Measurements from ENCODE around the gene PMS2. TPM values are rescaled to one million over a fixed set of nuclear protein-coding genes. Genes with fewer than 3 reads are reported as not detected.
"Not testable (repeated sequence)": the region's sequence is repeated elsewhere in the genome, so short reads cannot be mapped to it uniquely, and the experiment has no call there.

PMS2 gene, protein sequence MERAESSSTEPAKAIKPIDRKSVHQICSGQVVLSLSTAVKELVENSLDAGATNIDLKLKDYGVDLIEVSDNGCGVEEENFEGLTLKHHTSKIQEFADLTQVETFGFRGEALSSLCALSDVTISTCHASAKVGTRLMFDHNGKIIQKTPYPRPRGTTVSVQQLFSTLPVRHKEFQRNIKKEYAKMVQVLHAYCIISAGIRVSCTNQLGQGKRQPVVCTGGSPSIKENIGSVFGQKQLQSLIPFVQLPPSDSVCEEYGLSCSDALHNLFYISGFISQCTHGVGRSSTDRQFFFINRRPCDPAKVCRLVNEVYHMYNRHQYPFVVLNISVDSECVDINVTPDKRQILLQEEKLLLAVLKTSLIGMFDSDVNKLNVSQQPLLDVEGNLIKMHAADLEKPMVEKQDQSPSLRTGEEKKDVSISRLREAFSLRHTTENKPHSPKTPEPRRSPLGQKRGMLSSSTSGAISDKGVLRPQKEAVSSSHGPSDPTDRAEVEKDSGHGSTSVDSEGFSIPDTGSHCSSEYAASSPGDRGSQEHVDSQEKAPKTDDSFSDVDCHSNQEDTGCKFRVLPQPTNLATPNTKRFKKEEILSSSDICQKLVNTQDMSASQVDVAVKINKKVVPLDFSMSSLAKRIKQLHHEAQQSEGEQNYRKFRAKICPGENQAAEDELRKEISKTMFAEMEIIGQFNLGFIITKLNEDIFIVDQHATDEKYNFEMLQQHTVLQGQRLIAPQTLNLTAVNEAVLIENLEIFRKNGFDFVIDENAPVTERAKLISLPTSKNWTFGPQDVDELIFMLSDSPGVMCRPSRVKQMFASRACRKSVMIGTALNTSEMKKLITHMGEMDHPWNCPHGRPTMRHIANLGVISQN
- 10 to 100 TPM; 20.3 to 28.2 (median 22.4) TPM for polyA plus RNA-seq (ENCODE audit: insufficient read length in 4 of 4)

DNA sequence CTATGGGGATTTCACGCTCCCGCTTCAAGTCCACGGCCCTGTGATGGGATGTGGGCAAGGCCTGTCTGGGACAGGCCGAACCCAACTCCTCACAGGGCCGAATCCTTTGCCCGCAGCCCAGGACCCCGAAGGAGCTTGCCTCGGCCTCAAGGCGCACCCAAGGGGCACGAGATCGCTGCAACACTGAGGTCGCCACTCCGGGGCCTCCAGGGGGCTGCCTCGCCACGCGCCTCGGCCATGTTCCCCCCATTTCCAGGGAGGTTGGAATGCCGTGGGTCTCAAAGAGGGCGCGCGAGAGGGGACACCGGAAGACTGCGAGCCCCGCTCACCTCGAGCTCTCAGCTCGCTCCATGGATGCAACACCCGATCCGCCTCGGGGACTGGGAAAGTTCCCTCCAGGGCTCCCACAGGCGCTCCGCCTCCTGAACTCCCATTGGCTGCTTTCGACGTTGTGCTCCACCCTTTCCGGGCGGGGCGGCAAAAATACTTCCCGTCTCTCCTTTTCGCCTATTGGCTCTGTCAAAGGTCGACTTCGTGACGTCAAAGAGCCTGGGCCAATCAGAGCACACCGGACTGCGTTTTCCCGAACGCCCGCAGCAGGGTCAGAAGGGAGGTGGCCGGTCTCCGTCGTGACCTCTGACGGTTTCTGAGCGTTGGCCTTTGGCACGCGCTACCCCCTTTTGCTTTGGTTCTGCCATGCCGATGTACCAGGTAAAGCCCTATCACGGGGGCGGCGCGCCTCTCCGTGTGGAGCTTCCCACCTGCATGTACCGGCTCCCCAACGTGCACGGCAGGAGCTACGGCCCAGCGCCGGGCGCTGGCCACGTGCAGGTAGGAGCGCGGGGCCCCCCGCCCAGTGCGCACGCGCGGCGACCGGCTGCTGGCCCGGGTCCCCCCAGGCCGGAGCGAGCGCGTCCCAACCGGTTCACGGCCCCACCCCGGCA lies at the start of gene PMS2, which contains the start of gene AIMP2:
Gene PMS2 (minus strand): TSS at position 382 of the 944 bp plus-strand sequence. CDS start 30 bp downstream, at position 352.
Gene AIMP2 (plus strand): TSS at position 605 of the 944 bp plus-strand sequence. CDS start 92 bp downstream, at position 697.
- DNase-seq (ENCODE audit: low read depth in 4 of 4, low spot score in 3 of 4): peak; percentile 98 to 100 (median 99)

DNA sequence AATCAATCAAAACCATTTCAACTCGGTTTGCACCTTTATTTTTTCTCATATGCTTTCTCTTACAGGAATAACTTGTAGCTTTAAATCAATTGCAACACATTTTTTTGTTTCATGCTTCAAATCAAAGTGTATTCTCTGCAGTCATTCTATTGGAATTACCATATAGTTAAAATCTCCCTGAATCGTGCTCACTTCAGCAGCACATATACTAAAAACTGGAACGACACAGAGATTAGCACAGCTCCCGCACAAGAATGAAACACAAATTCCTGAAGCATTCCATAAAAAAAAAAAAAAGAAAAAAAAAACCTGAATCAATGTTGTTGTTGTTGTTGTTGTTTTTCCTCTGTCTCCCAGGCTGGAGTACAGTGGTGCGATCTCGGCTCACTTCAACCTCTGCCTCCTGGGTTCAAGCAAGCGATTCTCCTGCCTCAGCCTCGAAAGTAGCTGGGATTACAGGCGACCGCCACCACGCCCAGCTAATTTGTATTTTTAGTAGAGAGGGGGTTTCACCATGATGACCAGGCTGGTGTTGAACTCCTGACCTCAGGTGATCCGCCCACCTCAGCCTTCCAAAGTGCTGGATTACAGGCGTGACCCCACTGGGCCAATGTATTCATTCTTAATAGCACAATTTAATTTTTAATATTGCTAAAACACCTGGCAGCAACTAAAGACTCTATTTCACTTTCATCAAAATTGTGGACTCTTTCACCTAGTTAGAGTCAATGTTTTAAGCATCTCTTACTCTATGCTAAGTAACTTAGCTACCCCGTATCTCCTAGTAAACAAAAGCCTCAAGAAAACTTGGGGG lies 48.7 kb upstream of the PMS2 start:
- DNase-seq (ENCODE audit: low read depth in 4 of 4, low spot score in 3 of 4): no peak

DNA sequence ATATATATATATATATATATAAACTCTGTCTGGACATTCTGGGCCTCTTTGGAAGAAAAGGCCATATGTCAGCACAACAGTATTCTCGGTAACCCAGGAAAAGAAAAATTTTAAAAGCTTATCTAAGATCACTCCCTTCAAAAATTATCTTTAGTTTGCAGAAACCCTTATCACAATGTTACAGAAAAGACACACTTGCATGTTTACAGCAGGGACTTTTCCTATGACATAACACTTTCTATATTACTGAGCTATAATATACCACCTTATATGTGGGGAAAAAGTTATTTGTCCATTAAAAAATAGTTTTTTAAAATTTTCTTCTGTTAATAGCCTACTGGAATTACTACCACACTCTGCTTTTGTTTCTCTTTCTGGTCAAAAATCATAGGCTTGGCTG lies 47.8 kb upstream of the PMS2 start:
- no peak for DNase-seq (ENCODE audit: low read depth in 4 of 4, low spot score in 3 of 4)

DNA sequence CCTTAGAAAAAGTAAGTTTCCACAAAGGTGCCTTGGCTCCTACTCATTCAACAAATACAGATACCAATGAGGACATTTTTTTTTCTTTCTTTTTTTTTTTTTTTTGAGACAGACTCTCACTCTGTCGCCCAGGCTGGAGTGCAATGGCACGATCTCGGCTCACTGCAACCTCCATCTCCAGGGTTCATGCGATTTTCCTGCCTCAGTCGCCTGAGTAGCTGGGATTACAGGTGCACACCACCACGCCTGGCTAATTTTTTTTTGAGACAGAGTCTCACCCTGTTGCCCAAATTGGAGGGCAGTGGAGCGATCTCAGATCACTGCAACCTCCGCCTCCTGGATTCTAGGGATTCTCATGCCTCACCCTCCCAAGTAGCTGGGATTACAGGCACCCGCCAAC lies 42.3 kb upstream of the PMS2 start:
- DNase-seq (ENCODE audit: low read depth in 4 of 4, low spot score in 3 of 4): not testable (repeated sequence)

DNA sequence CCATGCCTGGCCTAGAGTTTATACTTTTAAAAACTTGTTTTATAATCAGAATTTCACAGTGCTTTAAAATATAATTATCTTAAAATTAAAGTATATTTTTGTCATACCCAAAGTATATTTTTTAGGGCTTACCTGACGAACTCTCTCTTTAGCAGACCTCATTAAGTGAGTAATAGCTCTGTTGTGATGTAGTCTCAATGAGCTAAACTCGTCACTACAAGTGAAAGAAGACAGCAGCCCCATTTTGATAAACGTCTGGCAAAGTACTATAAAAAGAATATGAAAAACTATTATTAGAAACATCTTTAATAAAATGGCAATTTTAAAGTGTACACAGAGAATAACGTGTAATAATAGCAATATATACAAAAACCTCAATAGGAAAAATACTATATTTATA lies 40.9 kb upstream of the PMS2 start:
- no peak for DNase-seq (ENCODE audit: low read depth in 4 of 4, low spot score in 3 of 4)

DNA sequence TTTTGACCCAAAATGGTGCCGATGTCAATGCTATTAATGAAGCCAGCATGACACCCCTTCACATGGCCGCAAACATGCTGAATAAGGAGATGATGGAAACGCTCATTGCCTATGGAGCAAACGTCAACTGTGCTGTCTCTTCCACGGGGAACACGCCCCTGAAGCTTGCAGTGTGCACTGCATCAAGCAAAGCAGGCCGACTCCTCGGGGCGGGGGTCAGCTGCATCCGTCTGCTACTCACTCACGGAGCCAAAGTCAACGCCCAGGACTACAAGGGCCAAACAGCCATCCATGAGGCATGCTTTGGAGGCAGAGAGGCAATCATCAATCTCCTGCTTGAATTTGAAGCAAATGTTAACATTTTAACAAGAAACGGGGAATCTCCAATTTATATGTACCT lies 26.8 kb upstream of the PMS2 start:
- DNase-seq (ENCODE audit: low read depth in 4 of 4, low spot score in 3 of 4): no peak

DNA sequence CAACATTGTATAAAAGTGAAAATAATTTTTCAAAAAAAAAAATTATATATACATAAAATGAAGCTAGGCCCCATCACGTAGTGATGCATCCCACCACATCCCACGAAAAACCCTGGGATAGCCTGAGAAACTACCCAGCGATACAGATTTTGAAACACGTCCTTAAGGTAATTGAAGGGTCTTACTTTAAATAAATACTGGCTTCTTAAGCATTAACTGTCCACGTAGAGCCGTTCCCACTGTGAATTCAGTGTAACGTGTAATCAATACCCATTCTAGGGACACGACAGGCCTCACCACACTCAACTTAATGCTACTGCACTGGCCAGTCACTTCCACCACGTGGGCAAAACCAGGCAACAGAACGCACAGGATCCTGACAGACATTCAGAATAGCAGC lies 26.3 kb upstream of the PMS2 start:
- DNase-seq (ENCODE audit: low read depth in 4 of 4, low spot score in 3 of 4): no peak

DNA sequence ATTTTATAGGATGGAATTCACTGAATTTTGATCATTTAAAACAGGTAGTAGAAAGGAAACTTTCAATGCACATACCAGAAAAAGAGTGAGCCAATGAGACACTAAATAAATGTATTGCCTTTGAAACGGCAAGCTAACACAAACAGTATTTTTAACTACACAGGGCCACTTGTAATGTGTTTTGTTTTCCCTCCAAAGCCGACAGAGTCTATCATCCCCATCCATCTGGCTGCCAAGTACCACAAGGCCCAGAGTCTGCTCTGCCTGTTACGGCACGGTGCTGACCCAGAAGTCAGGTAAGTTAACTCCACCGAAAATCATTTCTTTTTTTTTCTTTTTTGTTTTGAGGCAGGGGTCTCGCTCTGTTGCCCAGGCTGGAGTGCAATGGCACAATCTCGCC lies 23.8 kb upstream of the PMS2 start:
- DNase-seq (ENCODE audit: low read depth in 4 of 4, low spot score in 3 of 4): no peak

DNA sequence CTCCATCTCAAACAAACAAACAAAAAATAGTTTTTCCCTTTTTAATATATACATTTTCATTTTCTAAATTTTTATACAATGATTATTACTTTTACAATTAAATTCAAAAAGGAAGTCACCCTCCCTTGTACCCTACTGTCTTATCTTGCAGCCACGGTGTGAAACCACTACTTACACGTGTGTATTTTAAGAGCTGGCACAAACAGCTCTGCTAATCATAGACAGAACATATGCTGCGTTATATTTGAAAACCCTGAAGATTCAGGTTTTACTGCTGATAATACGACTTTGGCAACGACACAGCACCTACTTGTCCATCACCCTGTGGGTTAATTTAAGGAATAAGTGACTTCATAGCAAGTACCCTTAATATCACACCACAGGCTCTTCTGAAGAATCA lies 23.3 kb upstream of the PMS2 start:
- DNase-seq (ENCODE audit: low read depth in 4 of 4, low spot score in 3 of 4): no peak

DNA sequence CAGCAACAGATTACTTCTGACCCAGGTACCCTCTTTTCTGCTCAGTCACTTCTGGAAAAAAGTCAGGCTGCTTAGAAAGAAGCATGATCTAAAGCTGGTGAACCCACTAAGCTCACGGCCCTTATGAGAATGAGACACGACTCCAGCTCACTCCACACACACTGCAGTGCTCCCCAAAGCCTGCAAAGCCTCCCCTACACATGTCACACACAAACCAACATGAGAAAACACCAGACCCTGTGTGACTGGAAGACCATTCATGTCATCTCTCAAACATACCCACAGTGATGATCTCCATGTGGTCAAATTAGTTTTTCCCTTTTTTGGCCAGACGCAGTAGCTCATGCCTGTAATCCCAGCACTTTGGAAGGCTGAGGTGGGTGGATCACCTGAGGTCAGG lies 22.7 kb upstream of the PMS2 start:
- no peak for DNase-seq (ENCODE audit: low read depth in 4 of 4, low spot score in 3 of 4)

DNA sequence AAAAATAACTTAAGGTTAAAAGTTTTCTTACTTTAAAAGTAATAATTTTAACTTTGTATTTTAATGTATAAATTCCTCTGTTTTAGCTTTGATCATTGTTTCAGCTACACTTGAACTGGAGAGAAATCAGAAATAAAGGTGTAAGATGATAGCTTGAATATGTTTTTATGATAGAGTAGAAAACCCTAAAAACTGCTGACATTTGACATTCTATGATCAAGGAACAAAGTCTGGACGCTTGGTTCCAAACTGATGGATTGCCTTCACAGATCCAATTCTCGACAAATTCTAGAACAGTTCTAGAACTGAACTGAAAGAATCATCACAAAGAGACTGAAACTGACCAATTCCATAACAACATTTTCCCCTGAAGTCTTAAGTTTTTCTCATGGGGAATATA lies 22.1 kb upstream of the PMS2 start, which contains the start of gene ANKRD61:
Gene ANKRD61 (plus strand): TSS at position 389 of the 400 bp plus-strand sequence. CDS start 0 bp downstream, at position 389.
- DNase-seq (ENCODE audit: low read depth in 4 of 4, low spot score in 3 of 4): no peak

DNA sequence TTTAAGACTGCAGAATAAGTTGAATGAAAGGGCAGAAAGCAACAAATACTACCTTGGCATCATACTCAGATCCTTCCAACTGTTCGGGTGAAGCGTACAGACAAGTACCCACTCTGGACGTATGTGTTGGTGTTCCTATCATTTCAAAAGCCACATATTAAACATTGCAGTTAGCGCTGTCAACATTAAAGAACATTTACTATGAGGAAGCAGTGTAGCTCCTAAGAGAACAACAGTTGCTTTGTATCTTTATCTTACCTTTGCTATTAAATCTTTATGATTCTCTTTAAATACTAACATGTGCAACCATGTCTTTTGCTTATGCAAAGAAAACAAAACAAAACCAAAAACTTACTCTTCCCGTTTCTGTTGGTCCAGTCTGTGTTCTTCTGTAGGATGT lies 19.7 kb upstream of the PMS2 start:
- DNase-seq (ENCODE audit: low read depth in 4 of 4, low spot score in 3 of 4): no peak

DNA sequence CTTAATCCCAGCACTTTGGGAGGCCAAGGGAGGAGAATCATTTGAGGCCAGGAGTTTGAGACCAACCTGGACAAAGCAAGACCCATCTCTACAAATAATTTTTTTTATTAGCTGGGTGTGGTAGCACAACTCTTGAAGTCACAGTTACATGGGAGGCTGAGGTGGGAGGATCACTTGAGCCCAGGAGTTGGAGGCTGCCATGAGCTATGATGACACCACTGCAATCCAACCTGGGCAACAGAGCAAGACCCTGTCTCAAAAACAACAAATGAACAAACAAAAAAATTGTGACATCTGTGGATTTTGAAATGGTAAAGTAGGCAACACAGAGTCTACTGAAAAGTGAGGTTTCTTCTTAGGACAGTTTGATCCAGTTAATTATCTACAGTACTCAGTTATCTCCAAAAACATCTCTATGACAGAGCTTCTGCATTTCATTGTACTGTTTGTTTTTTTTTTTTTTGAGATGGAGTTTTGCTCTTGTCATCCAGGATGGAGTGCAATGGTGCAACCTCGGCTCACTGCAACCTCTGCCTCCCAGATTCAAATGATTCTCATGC lies 19.0 kb upstream of the PMS2 start:
- no peak for DNase-seq (ENCODE audit: low read depth in 4 of 4, low spot score in 3 of 4)

DNA sequence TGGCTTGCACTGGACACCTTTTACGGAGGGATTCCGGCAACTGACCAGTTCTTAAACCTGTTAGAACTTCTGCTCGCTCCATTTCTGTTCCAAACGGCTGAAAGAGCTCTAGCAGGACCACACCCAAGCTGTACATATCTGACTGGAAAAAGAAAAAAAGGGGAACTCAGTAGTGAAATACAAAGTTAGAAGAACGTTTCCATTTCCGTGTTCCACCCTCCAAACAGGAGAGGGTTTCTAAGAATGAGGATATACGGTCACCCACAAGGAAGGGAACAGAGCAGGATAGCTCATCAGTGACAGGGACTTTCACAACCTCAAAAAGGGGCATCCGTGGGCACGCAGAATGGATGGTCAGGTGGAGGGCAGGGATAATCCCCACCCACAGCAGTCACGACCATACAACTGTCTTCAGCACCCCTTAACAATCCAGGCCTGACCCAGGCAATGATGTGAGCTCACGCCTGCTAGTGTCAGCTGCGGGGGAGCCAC lies 18.0 kb upstream of the PMS2 start:
- no peak for DNase-seq (ENCODE audit: low read depth in 4 of 4, low spot score in 3 of 4)

DNA sequence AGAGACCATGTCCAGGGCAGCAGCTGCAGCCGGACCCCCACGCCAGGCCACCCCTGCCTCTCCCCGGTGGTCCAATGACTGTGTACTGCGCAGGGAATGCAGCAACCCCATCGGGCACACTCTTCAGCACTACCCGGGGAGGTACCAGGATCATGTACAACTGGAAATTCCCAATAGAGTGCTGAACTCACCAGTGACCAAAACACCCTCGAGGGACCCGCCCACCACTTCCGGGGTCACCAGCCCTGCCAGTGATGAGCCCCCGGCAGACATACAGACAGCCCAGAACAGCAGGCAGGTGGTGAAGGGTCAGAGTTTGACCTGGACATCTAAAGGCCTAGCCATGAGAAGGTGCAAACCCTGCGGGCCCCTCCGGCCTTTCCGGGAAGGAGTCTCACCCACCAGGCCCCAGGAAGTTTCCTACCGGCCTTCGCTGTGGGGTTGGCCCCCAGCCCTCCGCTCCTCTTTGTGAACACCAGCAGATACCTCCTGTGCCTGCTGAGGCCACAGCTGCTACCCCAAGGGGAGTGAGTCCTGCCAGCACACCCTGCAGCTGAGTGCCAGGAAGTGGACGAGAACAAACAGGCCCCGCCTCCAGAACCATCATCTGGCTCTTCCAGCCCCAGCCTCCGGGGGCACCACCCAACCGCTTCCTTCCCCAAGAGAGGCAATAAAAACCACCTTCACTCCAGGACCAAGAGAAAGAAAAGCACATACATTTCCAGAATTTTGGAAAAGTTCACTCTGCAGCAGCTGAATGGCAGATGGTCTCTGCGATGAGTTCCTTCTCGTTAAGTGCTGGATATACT lies 17.4 kb upstream of the PMS2 start:
- DNase-seq (ENCODE audit: low read depth in 4 of 4, low spot score in 3 of 4): no peak

DNA sequence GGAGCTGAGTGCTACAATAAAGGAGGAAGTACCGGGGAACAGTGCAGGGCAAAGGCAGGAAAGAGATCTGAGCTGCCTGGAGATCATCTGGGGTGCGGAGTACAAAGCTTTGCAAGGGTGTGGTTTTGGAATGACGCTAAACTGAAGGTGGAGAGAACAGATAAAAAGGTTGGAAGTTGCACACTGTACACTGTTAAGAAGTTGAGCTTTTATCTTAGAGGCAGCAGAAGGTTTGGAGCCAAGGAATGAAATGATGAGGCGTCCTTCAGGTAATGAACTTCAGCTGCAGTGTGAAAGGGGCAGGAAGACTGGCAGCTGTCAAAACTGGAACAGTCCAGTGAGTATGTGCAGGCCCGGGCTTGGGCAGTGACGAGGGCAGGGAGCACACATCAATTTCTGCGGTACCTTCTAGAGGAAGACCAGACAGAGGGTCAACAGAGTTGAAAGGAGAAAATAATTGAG lies 15.2 kb upstream of the PMS2 start:
- DNase-seq (ENCODE audit: low read depth in 4 of 4, low spot score in 3 of 4): no peak

DNA sequence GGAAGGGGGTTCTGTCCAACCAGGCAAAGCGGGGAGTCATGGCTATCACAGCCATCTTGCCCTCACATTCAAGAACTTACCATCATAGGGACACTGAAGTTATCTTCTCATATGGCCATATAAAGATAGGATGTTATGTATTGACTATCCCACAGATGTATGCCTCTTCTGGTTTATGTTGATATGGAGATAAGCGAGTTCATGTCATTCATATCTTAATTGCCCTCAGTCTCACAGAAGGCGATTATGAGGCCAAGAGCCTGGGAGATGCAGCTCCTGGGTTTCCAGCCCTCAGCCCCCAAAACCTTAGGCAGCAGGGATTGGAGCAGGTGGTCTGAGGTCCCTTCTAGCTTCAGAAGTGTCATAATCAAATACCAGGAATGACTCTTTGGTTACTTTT lies 13.9 kb upstream of the PMS2 start:
- DNase-seq (ENCODE audit: low read depth in 4 of 4, low spot score in 3 of 4): no peak
